Brain pericyte (primary cell): ENCODE measurements around the gene CNTN4.

ENCODE experiments used
- DNase-seq: peaks from one replicate; pipeline ENCODE4 v3.0.0-alpha.2; 2012; ENCODE audit warnings: low read depth, low spot score

CNTN4 gene

GRCh38 chr3:3037156-3037555, 938.5 kb downstream of the CNTN4 start:
- DNase-seq: no peak

GRCh38 chr3:3038201-3038991, 939.7 kb downstream of the CNTN4 start:
- no peak for DNase-seq

GRCh38 chr3:3053974-3054373, 955.3 kb downstream of the CNTN4 start:
- no peak for DNase-seq

- no peak for DNase-seq
Observed at GRCh38 chr3:3059645-3060044, 961.0 kb downstream of the CNTN4 start.

GRCh38 chr3:3064297-3064696, 965.6 kb downstream of the CNTN4 start:
- no peak for DNase-seq

- DNase-seq: no peak
Observed at GRCh38 chr3:3065876-3066275, 967.2 kb downstream of the CNTN4 start.

- no peak for DNase-seq
Observed at GRCh38 chr3:3066378-3066777, 967.7 kb downstream of the CNTN4 start.

GRCh38 chr3:3066910-3067309, 968.2 kb downstream of the CNTN4 start:
- DNase-seq: no peak

- no peak for DNase-seq
Observed at GRCh38 chr3:3068358-3068881, 969.8 kb downstream of the CNTN4 start.

- DNase-seq: no peak
Observed at GRCh38 chr3:3069723-3070122, 971.1 kb downstream of the CNTN4 start.

GRCh38 chr3:3071136-3071535, 972.5 kb downstream of the CNTN4 start:
- DNase-seq: no peak

GRCh38 chr3:3074551-3075257, 976.0 kb downstream of the CNTN4 start:
- DNase-seq: no peak

- DNase-seq: no peak
Observed at GRCh38 chr3:3080309-3080708, 981.6 kb downstream of the CNTN4 start.

GRCh38 chr3:3081381-3082233, 982.9 kb downstream of the CNTN4 start:
- no peak for DNase-seq

GRCh38 chr3:3082234-3082924, 983.7 kb downstream of the CNTN4 start:
- no peak for DNase-seq

- DNase-seq: no peak
Observed at GRCh38 chr3:3084890-3085289, 986.2 kb downstream of the CNTN4 start.

- no peak for DNase-seq
Observed at GRCh38 chr3:3085782-3086181, 987.1 kb downstream of the CNTN4 start.

- DNase-seq: no peak
Observed at GRCh38 chr3:3086239-3086638, 987.6 kb downstream of the CNTN4 start.

GRCh38 chr3:3087279-3087678, 988.6 kb downstream of the CNTN4 start:
- DNase-seq: no peak

- DNase-seq: no peak
Observed at GRCh38 chr3:3087716-3088465, 989.2 kb downstream of the CNTN4 start.

GRCh38 chr3:3089017-3089416, 990.4 kb downstream of the CNTN4 start:
- DNase-seq: no peak
